Stomach (tissue), 19 donors: ENCODE results near the gene SMAD4. TPM values are rescaled to one million over a fixed set of nuclear protein-coding genes. Genes with fewer than 3 reads are reported as not detected.

ENCODE experiments used
- DNase-seq, 2 donors: peaks; one replicate each; pipeline versions ENCODE4 v3.0.0 to v3.0.0-alpha.2; 2013 to 2019
- H3K27ac ChIP-seq, 5 donors: fragments of 200-600 bp in 4 of 5; sonication (generic) in 4 of 5; one replicate each; pipeline ENCODE4 v1.5.1; 2013 to 2019; ENCODE audit warnings: mild to moderate bottlenecking in 1 of 5, moderate library complexity in 1 of 5
- H3K27me3 ChIP-seq, 3 donors: fragments of 200-600 bp; sonication (generic); one replicate each; pipeline ENCODE4 v1.5.1; 2017 to 2019; ENCODE audit warnings: mixed run types in 1 of 3
- H3K36me3 ChIP-seq, 4 donors: fragments of 200-600 bp; sonication (generic); 1 replicate in 3 of 4; 2 replicates in 1 of 4; pipeline ENCODE4 v1.5.1; 2016 to 2019
- H3K4me1 ChIP-seq, 4 donors: fragments of 200-600 bp; sonication (generic); one replicate each; pipeline ENCODE4 v1.5.1; 2016 to 2019
- H3K4me3 ChIP-seq, 4 donors: fragments of 200-600 bp; sonication (generic) in 3 of 4; one replicate each; pipeline ENCODE4 v1.5.1; 2016 to 2019; ENCODE audit warnings: mild to moderate bottlenecking in 1 of 4
- H3K9me3 ChIP-seq, 4 donors: fragments of 200-600 bp; sonication (generic); one replicate each; pipeline ENCODE4 v1.5.1; 2016 to 2019
- CTCF ChIP-seq, 7 experiments: fragments of 450-650 bp in 4 of 7; fragments of 200-600 bp in 3 of 7; sonication (generic) in 3 of 7; IDR thresholded peaks; one replicate each; pipeline ENCODE4 v1.5.1; 2016 to 2019; ENCODE audit warnings: antibody characterized with exemption in 7 of 7, control low read depth in 2 of 7, mild to moderate bottlenecking in 1 of 7
- EP300 ChIP-seq: sonication (generic); formaldehyde crosslinking; IDR thresholded peaks from one replicate; pipeline ENCODE4 v1.6.1; 2017; ENCODE audit warnings: antibody characterized with exemption
- POLR2A ChIP-seq, 4 donors: fragments of 450-650 bp; IDR thresholded peaks; one replicate each; pipeline ENCODE4 v1.6.1; 2016; ENCODE audit warnings: antibody characterized with exemption in 4 of 4, control low read depth in 2 of 4, mild to moderate bottlenecking in 1 of 4, moderate library complexity in 1 of 4
- POLR2AphosphoS5 ChIP-seq, 3 donors: sonication (generic); formaldehyde crosslinking; IDR thresholded peaks; one replicate each; pipeline ENCODE4 v1.6.1; 2016; ENCODE audit warnings: antibody characterized with exemption in 3 of 3
- WGBS, 5 donors: extraction: QIAGEN DNeasy Blood & Tissue Kit in 3 of 5; methylation state at CpG; one replicate each; pipeline versions ENCODE4 v1.1.5 to v1.1.7; 2013 to 2018; 5-methylcytosine and 5-hydroxymethylcytosine counted together
- intact Hi-C: fragments of 100-400 bp; cut with DNase I; formaldehyde crosslinking; loops from one replicate; pipeline ENCODE4 v1.15.1; 2023; ENCODE audit warnings: low total_unique reads
- long read RNA-seq, 10 donors: transcript quantifications; one replicate each; lab custom pipeline, GENCODE V29; 2026
- polyA plus RNA-seq, 3 donors: library from polyadenylated mRNA; stranded (reverse); fragments of 200-250 nt; gene quantifications; one replicate each; pipeline ENCODE4 v1.2.3, GENCODE V29; 2013
- total RNA-seq, 5 donors: library from RNA; depleted of rRNA; stranded (reverse); fragments of >200 nt; gene quantifications; one replicate each; pipeline versions ENCODE4 v1.1.0 to v1.2.3, GENCODE V29; 2014 to 2016
- donor health status: healthy with polysubstance abuse.
- donor health status: Bipolar disorder and iron deficiency.
- donor health status: healthy.

The SMAD4 gene
- total RNA-seq (100 to 1,000 TPM in 3 of 5 donors, 10 to 100 TPM in 2; 42.0 to 184 (median 121) TPM), polyA plus RNA-seq (10 to 100 TPM; 10.4 to 34.8 (median 13.3) TPM)
- long read RNA-seq, donor 1, full-length matches to known transcripts, result 3 of 3 reads
- long read RNA-seq, donor 1, partial matches to known transcripts, result 0 of 3 reads
- long read RNA-seq, donor 1, other reads (novel, unspliced or antisense), result 0 of 3 reads
- long read RNA-seq, donor 2, full-length matches to known transcripts, result 6 of 6 reads
- long read RNA-seq, donor 2, partial matches to known transcripts, result 0 of 6 reads
- long read RNA-seq, donor 2, other reads (novel, unspliced or antisense), result 0 of 6 reads
- long read RNA-seq, donor 3, full-length matches to known transcripts, result 6 of 11 reads
- long read RNA-seq, donor 3, partial matches to known transcripts, result 5 of 11 reads
- long read RNA-seq, donor 3, other reads (novel, unspliced or antisense), result 0 of 11 reads
- long read RNA-seq, donor 4, result 0 reads
- long read RNA-seq, donor 5, full-length matches to known transcripts, result 4 of 22 reads
- long read RNA-seq, donor 5, partial matches to known transcripts, result 18 of 22 reads
- long read RNA-seq, donor 5, other reads (novel, unspliced or antisense), result 0 of 22 reads
- long read RNA-seq, donor 6, full-length matches to known transcripts, result 15 of 38 reads
- long read RNA-seq, donor 6, partial matches to known transcripts, result 23 of 38 reads
- long read RNA-seq, donor 6, other reads (novel, unspliced or antisense), result 0 of 38 reads
- long read RNA-seq, donor 7, full-length matches to known transcripts, result 7 of 26 reads
- long read RNA-seq, donor 7, partial matches to known transcripts, result 19 of 26 reads
- long read RNA-seq, donor 7, other reads (novel, unspliced or antisense), result 0 of 26 reads
- long read RNA-seq, donor 8, full-length matches to known transcripts, result 5 of 5 reads
- long read RNA-seq, donor 8, partial matches to known transcripts, result 0 of 5 reads
- long read RNA-seq, donor 8, other reads (novel, unspliced or antisense), result 0 of 5 reads
- long read RNA-seq, donor 9, full-length matches to known transcripts, result 2 of 2 reads
- long read RNA-seq, donor 9, partial matches to known transcripts, result 0 of 2 reads
- long read RNA-seq, donor 9, other reads (novel, unspliced or antisense), result 0 of 2 reads
- long read RNA-seq, donor 10, full-length matches to known transcripts, result 4 of 4 reads
- long read RNA-seq, donor 10, partial matches to known transcripts, result 0 of 4 reads
- long read RNA-seq, donor 10, other reads (novel, unspliced or antisense), result 0 of 4 reads

- peak; percentile 97 to 99 for DNase-seq
- Histone ChIP-seq H3K4me1 (peaks cover 33 to 73% (median 54%) of the 10 kb centered on the region in 4 donors), H3K4me3 (peak within 1 kb of the TSS; percentile 63 to 89 (median 77)), H3K27ac (peak within 1 kb of the TSS; percentile 92 to 100 (median 99)), H3K9me3 (no peaks in the 10 kb centered on the region), H3K27me3 (no peaks in the 10 kb centered on the region), H3K36me3 (peaks cover 0 to 15% (median 5%) of the 10 kb centered on the region in 4 donors)
- intact Hi-C loops, result loop anchor here (10.0 kb wide), 2 partner anchors 65 to 215 kb away; partner anchors contain the start of gene ELAC1
- TF ChIP-seq EP300, result no peak
- TF ChIP-seq POLR2AphosphoS5 (IDR thresholded peaks at IDR 0.05), result peak; percentile 88 to 96 (median 96)
- peak in 2 of 4 donors; percentile 68 to 82 for TF ChIP-seq POLR2A (IDR thresholded peaks at IDR 0.05)
- 0% methylated on average over 33 to 79 of the region's 79 CpGs for WGBS, 5 donors
Measured at GRCh38 chr18:51029694-51030536, at the start of gene SMAD4. TSS of gene SMAD4 (plus strand) at chr18:51030213. CDS start at chr18:51047047, 16,834 bp downstream.

DNA sequence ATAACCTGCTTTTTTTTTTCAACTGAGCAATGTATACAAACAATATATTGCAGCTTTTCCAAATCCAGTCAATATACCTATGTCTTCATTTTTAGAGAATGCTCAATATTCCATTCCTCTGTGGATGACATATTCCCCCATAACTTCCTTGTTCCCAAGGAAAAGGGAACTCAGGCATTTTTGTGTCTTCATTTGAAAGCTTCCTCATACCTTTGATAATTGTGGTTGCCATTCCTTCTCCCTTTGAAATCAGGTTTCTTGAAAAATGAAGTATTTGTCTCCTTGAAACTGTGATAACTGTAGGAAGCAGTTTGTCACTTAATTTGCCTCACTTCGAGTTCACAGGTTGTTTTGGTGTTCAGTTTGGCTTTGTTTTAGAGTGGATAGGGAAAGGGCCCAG lies 48.6 kb upstream of the SMAD4 start:
- TF ChIP-seq CTCF (IDR thresholded peaks at IDR 0.05) (no peak), POLR2AphosphoS5 (IDR thresholded peaks at IDR 0.05) (no peak), POLR2A (IDR thresholded peaks at IDR 0.05) (no peak), EP300 (no peak)
- peaks cover 29 to 63% (median 54%) of the 10 kb centered on the region in 4 donors for H3K36me3 ChIP-seq
- H3K27ac ChIP-seq, result no peak overlapping the region
- no peak for DNase-seq
- intact Hi-C loops, result no loop called here
- peaks cover 0 to 16% (median 3%) of the 10 kb centered on the region in 4 donors for H3K4me1 ChIP-seq
- H3K9me3 ChIP-seq, result peaks cover 0 to 15% (median 5%) of the 10 kb centered on the region in 4 donors
- WGBS, 5 donors, result 62 to 81% (median 68%) methylated on average over 1 of the region's 1 CpG
- no peaks in the 10 kb centered on the region for H3K27me3 ChIP-seq
- no peak overlapping the region for H3K4me3 ChIP-seq

DNA sequence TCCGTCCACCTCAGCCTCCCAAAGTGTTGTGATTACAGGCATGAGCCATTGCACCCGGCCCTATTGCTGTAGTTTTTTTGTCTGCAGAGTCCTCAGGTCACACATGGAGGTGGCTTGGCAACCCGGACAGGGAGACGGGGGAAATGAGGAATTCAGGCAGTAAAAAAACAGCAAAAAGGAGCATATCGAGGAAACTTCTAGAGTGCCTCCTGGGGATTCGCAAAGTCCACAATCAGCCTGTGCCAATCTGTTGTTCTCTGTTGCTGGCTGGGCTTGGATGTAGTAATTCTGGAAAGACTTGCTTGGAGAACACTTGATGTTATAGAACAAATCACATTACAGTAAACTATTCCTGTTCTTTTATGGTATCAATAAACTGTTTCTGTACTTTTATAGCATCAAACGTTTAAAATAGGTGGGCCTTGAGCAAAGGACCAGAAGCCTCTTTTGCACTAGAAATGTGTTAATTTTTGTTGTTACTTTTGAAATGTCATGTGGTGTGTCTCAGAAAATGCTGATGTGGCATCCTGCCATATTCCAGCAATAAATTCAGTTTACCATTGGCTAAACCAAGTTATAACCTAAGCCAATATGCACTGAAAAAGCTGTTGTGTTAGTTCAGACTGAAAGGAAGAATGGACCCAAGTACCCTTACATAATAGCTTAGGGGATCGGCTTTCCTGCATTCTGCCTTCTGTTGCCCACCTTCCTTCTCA lies 47.8 kb upstream of the SMAD4 start:
- H3K36me3 ChIP-seq, result peaks cover 22 to 61% (median 54%) of the 10 kb centered on the region in 4 donors
- DNase-seq, result no peak
- no peak for TF ChIP-seq CTCF (IDR thresholded peaks at IDR 0.05)
- no peak for TF ChIP-seq EP300
- TF ChIP-seq POLR2AphosphoS5 (IDR thresholded peaks at IDR 0.05), result no peak
- TF ChIP-seq POLR2A (IDR thresholded peaks at IDR 0.05), result no peak
- H3K27me3 ChIP-seq, result no peaks in the 10 kb centered on the region
- peaks cover 0 to 24% (median 4%) of the 10 kb centered on the region in 4 donors for H3K4me1 ChIP-seq
- intact Hi-C loops, result no loop called here
- 85 to 89% (median 87%) methylated on average over 8 of the region's 8 CpGs for WGBS, 5 donors
- no peak overlapping the region for H3K4me3 ChIP-seq
- H3K9me3 ChIP-seq, result peaks cover 0 to 7% (median 2%) of the 10 kb centered on the region in 4 donors
- no peak overlapping the region for H3K27ac ChIP-seq
